A549 (cell line): ENCODE measurements around the gene ADCY3. TPM values are rescaled to one million over a fixed set of nuclear protein-coding genes. Genes with fewer than 3 reads are reported as not detected.

ENCODE experiments used
- ATAC-seq, 2 experiments: fragments of 200-7000 bp in 1 of 2; fragments of >200 bp in 1 of 2; cut with Nextera tagmentation in 1 of 2; cut with Tn5 transposase in 1 of 2; 3 replicates each; pipeline versions ENCODE4 v1.8.0 to v1.9.1; 2018 to 2020; ENCODE audit warnings: mild to moderate bottlenecking in 1 of 2, moderate library complexity in 1 of 2
- CTCF ChIA-PET: fragments of 300-600 bp; sonication (Branson Sonifier 250); formaldehyde crosslinking; extraction: SDS; loops from one replicate; lab custom pipeline; 2021; ENCODE audit warnings: antibody characterized with exemption, inconsistent platforms; lab: Yijun Ruan, JAX
- POLR2A ChIA-PET: fragments of 350-600 bp; formaldehyde crosslinking; extraction: SDS; loops from one replicate; lab custom pipeline; 2021; ENCODE audit warnings: antibody characterized with exemption, inconsistent platforms; lab: Yijun Ruan, JAX
- DNase-seq, 2 experiments: peaks; one replicate each; pipeline versions ENCODE4 v3.0.0 to v3.0.0-alpha.2; 2011 to 2016; ENCODE audit warnings: low read depth in 1 of 2, low spot score in 1 of 2
- FAIRE-seq: peaks from 2 replicates; lab custom pipeline; 2011; peaks lifted over from hg19 to GRCh38; lab: Jason Lieb, UNC
- H3K27ac ChIP-seq, 2 experiments: fragments of >200 bp; sonication (Bioruptor Twin); formaldehyde crosslinking; 3 replicates each; pipeline ENCODE4 v1.5.1; 2016 to 2017
- H3K4me1 ChIP-seq: fragments of >200 bp; sonication (Bioruptor Twin); formaldehyde crosslinking; 3 replicates; pipeline ENCODE4 v1.6.1; 2016
- H3K4me2 ChIP-seq: fragments of >200 bp; sonication (Bioruptor Twin); formaldehyde crosslinking; 3 replicates; pipeline ENCODE4 v1.6.1; 2016
- H3K4me3 ChIP-seq: fragments of >200 bp; sonication (Bioruptor Twin); formaldehyde crosslinking; 3 replicates; pipeline ENCODE4 v1.5.1; 2016
- H3K9me3 ChIP-seq: fragments of >200 bp; sonication (Bioruptor Twin); formaldehyde crosslinking; 3 replicates; pipeline ENCODE4 v1.6.1; 2016
- CBX8 ChIP-seq: fragments of 200-600 bp; sonication (generic); IDR thresholded peaks from 2 replicates; pipeline ENCODE4 v1.6.1; 2016
- CHD2 ChIP-seq: fragments of 150-350 bp; IDR thresholded peaks from 2 replicates; pipeline ENCODE4 v1.6.1; 2014; ENCODE audit warnings: low read length; ENCODE audit not compliant: partially characterized antibody
- EHMT2 ChIP-seq: fragments of 200-600 bp; sonication (generic); IDR thresholded peaks from 2 replicates; pipeline ENCODE4 v1.6.1; 2016; ENCODE audit warnings: antibody characterized with exemption, low read depth, mild to moderate bottlenecking, moderate library complexity
- FOSL2 ChIP-seq, 2 experiments: fragments of 450-650 bp in 1 of 2; fragments of >200 bp in 1 of 2; sonication (Bioruptor Twin) in 1 of 2; formaldehyde crosslinking; IDR thresholded peaks; 2 replicates each; pipeline versions ENCODE4 v1.5.0 to v1.6.1; 2016 to 2020; ENCODE audit warnings: mild to moderate bottlenecking in 1 of 2, moderate library complexity in 1 of 2
- GATA3 ChIP-seq: IDR thresholded peaks from 2 replicates; pipeline ENCODE4 v1.6.1; 2012; ENCODE audit warnings: borderline replicate concordance
- HEYL ChIP-seq: fragments of 250-450 bp; sonication (Bioruptor Pico); IDR thresholded peaks from 2 replicates; pipeline ENCODE4 v1.8.0; 2021; ENCODE audit warnings: mild to moderate bottlenecking, moderate library complexity
- HOXA7 ChIP-seq: fragments of 250-450 bp; sonication (Bioruptor Pico); IDR thresholded peaks from 2 replicates; pipeline ENCODE4 v1.5.0; 2020; ENCODE audit warnings: mild to moderate bottlenecking, moderate library complexity
- JUNB ChIP-seq: fragments of >200 bp; sonication (Bioruptor Twin); formaldehyde crosslinking; IDR thresholded peaks from 2 replicates; pipeline ENCODE4 v1.6.1; 2016
- KDM1A ChIP-seq: fragments of 200-600 bp; sonication (generic); IDR thresholded peaks from 2 replicates; pipeline ENCODE4 v1.6.1; 2016; ENCODE audit warnings: low read depth, mild to moderate bottlenecking
- MAFK ChIP-seq: fragments of 450-650 bp; IDR thresholded peaks from 2 replicates; pipeline ENCODE4 v1.6.1; 2014; ENCODE audit not compliant: partially characterized antibody
- POLR2A ChIP-seq: IDR thresholded peaks from 2 replicates; pipeline ENCODE4 v1.6.1; 2012; ENCODE audit warnings: mild to moderate bottlenecking, low read length
- RAD21 ChIP-seq, 2 experiments: fragments of >200 bp in 1 of 2; sonication (Bioruptor Twin) in 1 of 2; formaldehyde crosslinking in 1 of 2; IDR thresholded peaks in 1 of 2; conservative IDR thresholded peaks in 1 of 2; 2 replicates in 1 of 2; 3 replicates in 1 of 2; pipeline ENCODE4 v1.6.1; 2012 to 2018; ENCODE audit warnings: inconsistent platforms in 1 of 2
- RARB ChIP-seq: fragments of 250-450 bp; sonication (Bioruptor Pico); IDR thresholded peaks from 2 replicates; pipeline ENCODE4 v1.8.0; 2021; ENCODE audit warnings: mild to moderate bottlenecking, moderate library complexity
- RCOR1 ChIP-seq: fragments of 150-350 bp; IDR thresholded peaks from 2 replicates; pipeline ENCODE4 v1.6.1; 2014; ENCODE audit warnings: antibody characterized with exemption, low read length, low read depth
- RFX5 ChIP-seq: fragments of 450-650 bp; IDR thresholded peaks from 2 replicates; pipeline ENCODE4 v1.7.1; 2014; ENCODE audit warnings: antibody characterized with exemption, mild to moderate bottlenecking, moderate library complexity
- RNF2 ChIP-seq: fragments of 200-600 bp; sonication (generic); IDR thresholded peaks from 2 replicates; pipeline ENCODE4 v1.6.1; 2016; ENCODE audit warnings: low read depth, mild to moderate bottlenecking, antibody characterized with exemption, moderate library complexity, borderline replicate concordance
- ZC3H11A ChIP-seq: fragments of 450-650 bp; IDR thresholded peaks from 2 replicates; pipeline ENCODE4 v1.6.1; 2014; ENCODE audit warnings: antibody characterized with exemption, mild to moderate bottlenecking
- WGBS: methylation state at CpG from one replicate; pipeline ENCODE4 v1.1.6; 2017; ENCODE audit errors: missing lambda C conversion rate; 5-methylcytosine and 5-hydroxymethylcytosine counted together
- polyA plus RNA-seq, 4 experiments: library from polyadenylated mRNA; depleted of rRNA in 3 of 4; stranded (reverse); fragments of >200 nt; fragmentation: RNase III in 1 of 4; extraction: RNeasy Plus Mini Kit Qiagen cat#74134 plus additional on column Dnase treatment in 1 of 4; gene quantifications; 2 replicates in 3 of 4; 3 replicates in 1 of 4; pipeline ENCODE4 v1.2.3, GENCODE V29; 2011 to 2017
- TF ChIP-seq, protein P1 (sequence below): fragments of 150-350 bp; IDR thresholded peaks from 2 replicates; pipeline ENCODE4 v1.6.1; 2014; ENCODE audit warnings: low read depth, mild to moderate bottlenecking, low read length
- TF ChIP-seq, protein P2 (sequence below): fragments of >200 bp; sonication (Bioruptor Twin); formaldehyde crosslinking; IDR thresholded peaks from 2 replicates; pipeline ENCODE4 v1.6.1; 2016
- TF ChIP-seq, protein P3 (sequence below): fragments of >200 bp; sonication (Bioruptor Twin); formaldehyde crosslinking; IDR thresholded peaks from 3 replicates; pipeline ENCODE4 v1.5.1; 2016
- TF ChIP-seq, protein P4 (sequence below): IDR thresholded peaks from 2 replicates; pipeline ENCODE4 v1.6.1; 2012
- TF ChIP-seq, protein P5 (sequence below): IDR thresholded peaks from 2 replicates; pipeline ENCODE4 v1.6.1; 2012; ENCODE audit warnings: low read depth, borderline replicate concordance

ADCY3 gene
- polyA plus RNA-seq, 2 of the 4 experiments (the other 2 are of a cell fraction): 37.4 to 65.4 TPM

DNA sequence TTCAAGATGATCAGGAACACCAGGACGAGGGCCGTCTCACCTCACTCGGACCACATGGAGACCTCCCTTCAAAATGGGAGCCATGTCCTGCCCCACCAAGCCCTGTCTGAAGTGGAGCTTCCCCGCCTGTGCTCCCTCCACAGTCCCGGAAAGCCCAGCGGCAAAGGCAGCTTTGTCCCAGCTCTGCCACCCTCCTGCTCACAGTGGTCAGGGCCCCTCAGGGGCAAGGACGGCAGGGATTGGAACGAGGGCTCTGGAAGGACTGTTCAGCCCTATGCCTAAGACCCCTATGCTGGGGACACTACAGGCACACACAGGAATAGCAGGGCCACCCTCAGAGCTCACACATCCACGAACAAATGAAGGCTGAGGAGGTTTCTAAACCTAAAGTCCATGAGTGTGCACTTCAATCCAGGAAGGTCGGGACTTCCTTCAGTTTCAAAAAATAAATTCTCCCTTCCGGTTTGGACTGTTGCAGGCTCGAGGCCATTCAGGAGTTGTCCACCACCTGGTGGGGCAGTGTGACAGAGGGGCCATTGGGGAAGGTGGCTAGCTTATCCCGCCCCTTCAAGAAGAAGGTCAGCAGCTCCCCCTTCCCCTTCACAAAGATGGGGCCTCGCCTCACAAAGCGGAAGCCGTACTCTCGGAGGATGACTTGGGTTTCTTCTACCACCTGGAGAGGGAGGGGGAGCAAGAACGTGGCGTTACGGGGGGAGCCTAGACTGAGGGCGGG is 100.4 kb downstream of the ADCY3 start:
- no peak for DNase-seq
- Histone ChIP-seq H3K4me1 (peaks cover 10% of the 10 kb centered on the region), H3K4me2 (no peak overlapping the region), H3K9me3 (no peaks in the 10 kb centered on the region), H3K4me3 (no peak overlapping the region), H3K27ac (peak overlapping the region in 1 of 2 experiments; percentile 67; a peak in 2 of 6 replicates)
- TF ChIP-seq POLR2A (no peak), JUNB (no peak), RAD21 (conservative IDR thresholded peaks at IDR 0.05 in 1 of 2, IDR thresholded peaks at IDR 0.05 in 1 of 2) (no peak), GATA3 (no peak), ZC3H11A (no peak), FOSL2 (IDR thresholded peaks at IDR 0.05) (no peak), FOSL2 (CRISPR knock-in tag; IDR thresholded peaks at IDR 0.05) (no peak), HEYL (CRISPR knock-in tag) (no peak), KDM1A (no peak), CHD2 (no peak), EHMT2 (no peak), RNF2 (no peak), HOXA7 (CRISPR knock-in tag) (no peak), CBX8 (no peak), RFX5 (no peak)
- TF ChIP-seq, protein P1, sequence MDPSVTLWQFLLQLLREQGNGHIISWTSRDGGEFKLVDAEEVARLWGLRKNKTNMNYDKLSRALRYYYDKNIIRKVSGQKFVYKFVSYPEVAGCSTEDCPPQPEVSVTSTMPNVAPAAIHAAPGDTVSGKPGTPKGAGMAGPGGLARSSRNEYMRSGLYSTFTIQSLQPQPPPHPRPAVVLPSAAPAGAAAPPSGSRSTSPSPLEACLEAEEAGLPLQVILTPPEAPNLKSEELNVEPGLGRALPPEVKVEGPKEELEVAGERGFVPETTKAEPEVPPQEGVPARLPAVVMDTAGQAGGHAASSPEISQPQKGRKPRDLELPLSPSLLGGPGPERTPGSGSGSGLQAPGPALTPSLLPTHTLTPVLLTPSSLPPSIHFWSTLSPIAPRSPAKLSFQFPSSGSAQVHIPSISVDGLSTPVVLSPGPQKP: no peak
- TF ChIP-seq, protein P2, sequence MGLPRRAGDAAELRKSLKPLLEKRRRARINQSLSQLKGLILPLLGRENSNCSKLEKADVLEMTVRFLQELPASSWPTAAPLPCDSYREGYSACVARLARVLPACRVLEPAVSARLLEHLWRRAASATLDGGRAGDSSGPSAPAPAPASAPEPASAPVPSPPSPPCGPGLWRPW: no peak
- TF ChIP-seq, protein P3, sequence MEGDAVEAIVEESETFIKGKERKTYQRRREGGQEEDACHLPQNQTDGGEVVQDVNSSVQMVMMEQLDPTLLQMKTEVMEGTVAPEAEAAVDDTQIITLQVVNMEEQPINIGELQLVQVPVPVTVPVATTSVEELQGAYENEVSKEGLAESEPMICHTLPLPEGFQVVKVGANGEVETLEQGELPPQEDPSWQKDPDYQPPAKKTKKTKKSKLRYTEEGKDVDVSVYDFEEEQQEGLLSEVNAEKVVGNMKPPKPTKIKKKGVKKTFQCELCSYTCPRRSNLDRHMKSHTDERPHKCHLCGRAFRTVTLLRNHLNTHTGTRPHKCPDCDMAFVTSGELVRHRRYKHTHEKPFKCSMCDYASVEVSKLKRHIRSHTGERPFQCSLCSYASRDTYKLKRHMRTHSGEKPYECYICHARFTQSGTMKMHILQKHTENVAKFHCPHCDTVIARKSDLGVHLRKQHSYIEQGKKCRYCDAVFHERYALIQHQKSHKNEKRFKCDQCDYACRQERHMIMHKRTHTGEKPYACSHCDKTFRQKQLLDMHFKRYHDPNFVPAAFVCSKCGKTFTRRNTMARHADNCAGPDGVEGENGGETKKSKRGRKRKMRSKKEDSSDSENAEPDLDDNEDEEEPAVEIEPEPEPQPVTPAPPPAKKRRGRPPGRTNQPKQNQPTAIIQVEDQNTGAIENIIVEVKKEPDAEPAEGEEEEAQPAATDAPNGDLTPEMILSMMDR: no peak
- TF ChIP-seq, protein P4, sequence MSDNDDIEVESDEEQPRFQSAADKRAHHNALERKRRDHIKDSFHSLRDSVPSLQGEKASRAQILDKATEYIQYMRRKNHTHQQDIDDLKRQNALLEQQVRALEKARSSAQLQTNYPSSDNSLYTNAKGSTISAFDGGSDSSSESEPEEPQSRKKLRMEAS: no peak
- TF ChIP-seq, protein P5, sequence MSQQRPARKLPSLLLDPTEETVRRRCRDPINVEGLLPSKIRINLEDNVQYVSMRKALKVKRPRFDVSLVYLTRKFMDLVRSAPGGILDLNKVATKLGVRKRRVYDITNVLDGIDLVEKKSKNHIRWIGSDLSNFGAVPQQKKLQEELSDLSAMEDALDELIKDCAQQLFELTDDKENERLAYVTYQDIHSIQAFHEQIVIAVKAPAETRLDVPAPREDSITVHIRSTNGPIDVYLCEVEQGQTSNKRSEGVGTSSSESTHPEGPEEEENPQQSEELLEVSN: no peak
- CTCF ChIA-PET: interaction anchor here (0.8 to 15.3 kb wide), 8 partner anchors 8 to 740 kb away, joined by 3 to 252 read pairs (median 4); partner anchors contain the start of genes CENPO and PTRHD1
- FAIRE-seq: no peak
- 92% methylated on average over 20 of the region's 21 CpGs for WGBS
- peak in 1 of 2 experiments; percentile 6; a peak in 2 of 6 replicates for ATAC-seq
- POLR2A ChIA-PET: interaction anchor here (1.0 to 1.6 kb wide), 2 partner anchors 27 kb away, joined by 3 to 7 read pairs; partner anchors contain the start of genes CENPO and PTRHD1

DNA sequence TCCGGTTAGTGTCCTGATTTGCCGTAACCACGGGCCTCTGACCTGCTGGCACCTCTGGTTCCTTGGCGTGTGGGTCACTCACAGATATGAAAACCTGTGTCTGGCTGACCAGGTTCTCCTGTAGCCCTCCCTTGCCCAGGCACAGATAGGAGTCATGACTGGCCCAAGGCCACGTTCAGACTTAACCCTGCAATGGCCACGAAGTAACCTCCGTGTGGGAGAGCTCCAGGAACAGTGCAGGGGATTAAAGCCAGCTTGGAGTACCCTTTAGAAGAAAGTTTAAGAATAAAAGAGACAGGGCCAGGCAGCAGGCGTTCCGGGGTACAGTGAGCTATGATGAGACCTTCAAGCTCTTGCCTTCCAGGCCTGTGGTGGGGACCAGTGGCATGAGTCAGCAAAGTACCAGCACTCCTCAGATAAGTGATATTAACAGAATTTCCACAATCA is 101.3 kb downstream of the ADCY3 start:
- H3K27ac ChIP-seq: peak overlapping the region; percentile 14 to 67; a peak in 4 of 6 replicates
- no peak for FAIRE-seq
- no peaks in the 10 kb centered on the region for H3K9me3 ChIP-seq
- ChIA-PET CTCF (interaction anchor here (1.0 to 15.3 kb wide), 6 partner anchors 9 to 740 kb away, joined by 3 to 252 read pairs (median 8); partner anchors contain the start of genes CENPO and PTRHD1), POLR2A (interaction anchor here (1.6 kb wide), 1 partner anchor 26 kb away, joined by 7 read pairs; the partner anchor contains the start of genes CENPO and PTRHD1)
- no peak overlapping the region for H3K4me3 ChIP-seq
- ATAC-seq: no peak
- no peak overlapping the region for H3K4me2 ChIP-seq
- DNase-seq: no peak
- 82% methylated on average over 9 of the region's 9 CpGs for WGBS
- TF ChIP-seq RARB (CRISPR knock-in tag) (no peak), RCOR1 (no peak), MAFK (peak; percentile 15)
- peaks cover 10% of the 10 kb centered on the region for H3K4me1 ChIP-seq
